Erythroblast (primary cell): ENCODE measurements around the gene VASN.

Experiments
- GATA1 ChIP-seq: IDR thresholded peaks from 2 replicates; pipeline ENCODE4 v1.6.1; 2011; ENCODE audit warnings: low read depth, mild to moderate bottlenecking, control low read depth, low read length, moderate library complexity
- POLR2A ChIP-seq: IDR thresholded peaks from 2 replicates; pipeline ENCODE4 v1.6.1; 2011; ENCODE audit warnings: mild to moderate bottlenecking, low read length

DNA sequence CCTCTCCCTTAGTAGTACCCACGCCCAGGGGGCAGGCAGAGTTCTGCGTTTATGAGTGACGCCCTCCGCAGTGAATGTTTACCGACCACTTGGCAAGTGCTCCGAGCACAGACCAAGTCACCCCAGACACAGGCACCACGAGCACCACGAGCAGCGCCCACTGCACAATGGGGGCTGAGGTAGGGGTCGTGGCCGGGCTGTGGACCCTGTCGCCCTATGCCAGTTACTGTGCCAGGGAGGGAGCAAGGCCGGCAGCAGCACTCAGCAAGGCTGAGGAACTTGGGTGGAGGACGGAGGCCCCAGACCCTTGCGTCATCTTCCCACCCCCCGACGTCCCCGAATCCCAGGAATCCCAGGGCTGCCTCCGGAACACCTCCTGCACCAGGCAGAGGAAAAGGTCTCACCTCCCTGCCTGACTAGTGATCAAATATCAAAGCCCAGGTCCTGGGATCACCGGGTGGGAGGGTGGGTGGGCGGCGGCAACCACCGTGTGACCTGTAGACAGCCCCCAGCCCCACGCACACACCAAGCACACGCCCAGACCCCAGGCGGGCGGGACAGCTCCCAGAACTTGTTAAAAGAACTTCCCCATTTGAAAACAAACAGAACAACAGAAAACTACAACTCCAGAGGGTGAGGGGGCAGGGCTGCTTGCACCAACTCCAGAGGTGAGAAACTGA is 5.4 kb downstream of the VASN start:
- TF ChIP-seq POLR2A (no peak), GATA1 (no peak)
